Activated naive CD4-positive, alpha-beta T cell treated with anti-CD3 and anti-CD28 coated beads for 36 hours (primary cell): Measurements from ENCODE around the gene ATP6V1C2. TPM values are rescaled to one million over a fixed set of nuclear protein-coding genes. Genes with fewer than 3 reads are reported as not detected.

Source experiments
- CTCF ChIA-PET: fragments of 350-600 bp; sonication (Branson Sonifier 250); formaldehyde crosslinking; loops from one replicate; lab custom pipeline; 2021; ENCODE audit warnings: antibody characterized with exemption; lab: Charles Lee
- DNase-seq: peaks from one replicate; pipeline ENCODE4 v3.0.0-alpha.2; 2020
- H3K27ac Mint-ChIP-seq: one replicate; pipeline ENCODE4 v1.8.0; 2021; ENCODE audit warnings: mild to moderate bottlenecking, mixed read lengths
- H3K27me3 Mint-ChIP-seq: one replicate; pipeline ENCODE4 v1.8.0; 2021; ENCODE audit warnings: low read depth, mixed read lengths
- H3K36me3 Mint-ChIP-seq: one replicate; pipeline ENCODE4 v1.8.0; 2021; ENCODE audit warnings: low read depth, mixed read lengths
- H3K4me1 Mint-ChIP-seq: one replicate; pipeline ENCODE4 v1.8.0; 2021; ENCODE audit warnings: low read depth, mixed read lengths
- H3K4me3 Mint-ChIP-seq: one replicate; pipeline ENCODE4 v1.8.0; 2021; ENCODE audit warnings: mild to moderate bottlenecking, moderate library complexity, mixed read lengths
- H3K9me3 Mint-ChIP-seq: one replicate; pipeline ENCODE4 v1.8.0; 2021; ENCODE audit warnings: mixed read lengths
- intact Hi-C: fragments of 100-400 bp; cut with micrococcal nuclease; formaldehyde crosslinking; loops from one replicate; pipeline ENCODE4 v1.15.1; 2023
- total RNA-seq, 2 experiments: library from RNA; stranded (reverse); gene quantifications; one replicate each; pipeline ENCODE4 v1.2.3, GENCODE V29; 2021

The ATP6V1C2 gene
- total RNA-seq, 2 experiments from 2014 or later, result not detected

GRCh38 chr2:10706033-10706432 lies 15.4 kb upstream of the ATP6V1C2 start:
- H3K36me3 Mint-ChIP-seq, result no peaks in the 10 kb centered on the region
- intact Hi-C loops, result no loop called here
- H3K27me3 Mint-ChIP-seq, result peaks cover 12% of the 10 kb centered on the region
- CTCF ChIA-PET, result no interaction called here
- no peak overlapping the region for H3K4me3 Mint-ChIP-seq
- H3K4me1 Mint-ChIP-seq, result no peaks in the 10 kb centered on the region
- no peak overlapping the region for H3K27ac Mint-ChIP-seq
- DNase-seq, result no peak
- H3K9me3 Mint-ChIP-seq, result no peaks in the 10 kb centered on the region

- peaks cover 8% of the 10 kb centered on the region for H3K4me1 Mint-ChIP-seq
- no peaks in the 10 kb centered on the region for H3K9me3 Mint-ChIP-seq
- DNase-seq, result no peak
- intact Hi-C loops, result no loop called here
- no peak overlapping the region for H3K27ac Mint-ChIP-seq
- CTCF ChIA-PET, result interaction anchor here (0.9 kb wide), 1 partner anchor 32 kb away, joined by 3 read pairs; no protein-coding TSS in a partner anchor
- H3K27me3 Mint-ChIP-seq, result peaks cover 12% of the 10 kb centered on the region
- no peaks in the 10 kb centered on the region for H3K36me3 Mint-ChIP-seq
- H3K4me3 Mint-ChIP-seq, result no peak overlapping the region
Observed at GRCh38 chr2:10707831-10708230, 13.6 kb upstream of the ATP6V1C2 start.

- Mint-ChIP-seq H3K27ac (no peak overlapping the region), H3K27me3 (peaks cover 12% of the 10 kb centered on the region)
- CTCF ChIA-PET, result interaction anchor here (0.7 kb wide), 1 partner anchor 13 kb away, joined by 3 read pairs; no protein-coding TSS in a partner anchor
Observed at GRCh38 chr2:10709290-10709939, 12.0 kb upstream of the ATP6V1C2 start.

GRCh38 chr2:10712185-10712809 lies 9.1 kb upstream of the ATP6V1C2 start:
- H3K4me1 Mint-ChIP-seq, result peaks cover 8% of the 10 kb centered on the region
- intact Hi-C loops, result no loop called here
- peak; percentile 18 for DNase-seq
- CTCF ChIA-PET, result interaction anchor here (0.5 kb wide), 2 partner anchors 23 to 767 kb away, joined by 3 read pairs; no protein-coding TSS in a partner anchor
- no peak overlapping the region for H3K27ac Mint-ChIP-seq
- no peaks in the 10 kb centered on the region for H3K36me3 Mint-ChIP-seq
- H3K4me3 Mint-ChIP-seq, result no peak overlapping the region
- no peaks in the 10 kb centered on the region for H3K9me3 Mint-ChIP-seq
- peaks cover 10% of the 10 kb centered on the region for H3K27me3 Mint-ChIP-seq

More at GRCh38 chr2:10709290-10709939, 12.0 kb upstream of the ATP6V1C2 start:
- intact Hi-C loops, result no loop called here
- Mint-ChIP-seq H3K4me3 (no peak overlapping the region), H3K4me1 (peaks cover 8% of the 10 kb centered on the region), H3K9me3 (no peaks in the 10 kb centered on the region), H3K36me3 (no peaks in the 10 kb centered on the region)
- DNase-seq, result no peak

GRCh38 chr2:10716581-10716980 lies 4.8 kb upstream of the ATP6V1C2 start:
- no peak for DNase-seq
- CTCF ChIA-PET, result interaction anchor here (0.6 kb wide), 1 partner anchor 36 kb away, joined by 3 read pairs; no protein-coding TSS in a partner anchor
- Mint-ChIP-seq H3K27ac (no peak overlapping the region), H3K36me3 (no peaks in the 10 kb centered on the region), H3K4me1 (peaks cover 9% of the 10 kb centered on the region), H3K27me3 (peaks cover 15% of the 10 kb centered on the region), H3K9me3 (no peaks in the 10 kb centered on the region), H3K4me3 (no peak overlapping the region)
- intact Hi-C loops, result no loop called here

GRCh38 chr2:10717628-10718027 lies 3.8 kb upstream of the ATP6V1C2 start:
- intact Hi-C loops, result no loop called here
- CTCF ChIA-PET, result interaction anchor here (1.0 kb wide), 1 partner anchor 10 kb away, joined by 3 read pairs; no protein-coding TSS in a partner anchor
- Mint-ChIP-seq H3K27ac (no peak overlapping the region), H3K4me1 (peaks cover 10% of the 10 kb centered on the region), H3K27me3 (peaks cover 25% of the 10 kb centered on the region), H3K9me3 (no peaks in the 10 kb centered on the region), H3K36me3 (no peaks in the 10 kb centered on the region), H3K4me3 (no peak overlapping the region)
- DNase-seq, result no peak

- Mint-ChIP-seq H3K9me3 (no peaks in the 10 kb centered on the region), H3K27ac (no peak overlapping the region), H3K27me3 (peaks cover 38% of the 10 kb centered on the region), H3K36me3 (no peaks in the 10 kb centered on the region), H3K4me1 (peaks cover 12% of the 10 kb centered on the region), H3K4me3 (peak overlapping the region; percentile 29)
- DNase-seq, result no peak
- CTCF ChIA-PET, result no interaction called here
- intact Hi-C loops, result no loop called here
Observed at GRCh38 chr2:10720306-10720705, 1.1 kb upstream of the ATP6V1C2 start.

- intact Hi-C loops, result no loop called here
- peaks cover 39% of the 10 kb centered on the region for H3K27me3 Mint-ChIP-seq
- CTCF ChIA-PET, result no interaction called here
- no peak for DNase-seq
- peak overlapping the region; percentile 29 for H3K4me3 Mint-ChIP-seq
- H3K27ac Mint-ChIP-seq, result no peak overlapping the region
- no peaks in the 10 kb centered on the region for H3K9me3 Mint-ChIP-seq
- H3K36me3 Mint-ChIP-seq, result no peaks in the 10 kb centered on the region
- H3K4me1 Mint-ChIP-seq, result peaks cover 12% of the 10 kb centered on the region
Observed at GRCh38 chr2:10720947-10721395, 459 bp upstream of the ATP6V1C2 start.

DNA sequence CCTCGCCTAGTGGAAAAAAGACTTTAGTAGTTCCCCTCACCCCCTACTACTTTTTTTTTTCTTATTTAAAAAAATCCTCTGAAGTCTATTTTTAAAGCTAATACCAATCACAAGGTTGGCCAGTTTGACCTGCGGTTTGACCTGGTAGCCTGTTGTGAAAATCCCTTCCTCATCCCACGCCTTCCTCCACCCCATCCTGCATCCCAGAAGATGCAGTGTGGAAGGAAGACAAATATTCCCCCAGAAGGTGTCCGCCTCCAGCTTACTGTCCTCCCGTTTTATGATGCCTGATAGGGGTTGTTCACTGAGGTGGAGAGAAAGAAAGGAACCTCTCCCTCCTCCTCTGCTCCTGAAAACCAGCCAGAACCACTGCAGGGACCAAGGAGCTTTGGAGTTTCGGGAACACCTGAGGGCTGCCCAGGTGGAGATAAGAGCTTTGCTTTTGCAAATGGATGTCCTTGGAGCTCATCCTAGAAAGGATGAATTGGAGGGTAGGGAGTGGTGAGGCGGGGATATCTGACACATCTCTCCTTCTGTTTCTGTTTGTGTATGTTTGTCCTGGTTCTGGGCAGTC lies 909 bp downstream of the ATP6V1C2 start:
- intact Hi-C loops, result no loop called here
- no peak for DNase-seq
- no peak overlapping the region for H3K27ac Mint-ChIP-seq
- H3K4me1 Mint-ChIP-seq, result peaks cover 12% of the 10 kb centered on the region
- H3K27me3 Mint-ChIP-seq, result peaks cover 41% of the 10 kb centered on the region
- no peaks in the 10 kb centered on the region for H3K36me3 Mint-ChIP-seq
- no peaks in the 10 kb centered on the region for H3K9me3 Mint-ChIP-seq
- CTCF ChIA-PET, result interaction anchor here (0.9 kb wide), 1 partner anchor 13 kb away, joined by 3 read pairs; no protein-coding TSS in a partner anchor
- peak overlapping the region; percentile 19 for H3K4me3 Mint-ChIP-seq

- Mint-ChIP-seq H3K4me3 (no peak overlapping the region), H3K4me1 (peaks cover 3% of the 10 kb centered on the region), H3K27me3 (no peaks in the 10 kb centered on the region), H3K9me3 (no peaks in the 10 kb centered on the region), H3K36me3 (no peaks in the 10 kb centered on the region), H3K27ac (no peak overlapping the region)
- CTCF ChIA-PET, result no interaction called here
- DNase-seq, result no peak
- intact Hi-C loops, result no loop called here
Observed at GRCh38 chr2:10732924-10733565, 11.6 kb downstream of the ATP6V1C2 start.

DNA sequence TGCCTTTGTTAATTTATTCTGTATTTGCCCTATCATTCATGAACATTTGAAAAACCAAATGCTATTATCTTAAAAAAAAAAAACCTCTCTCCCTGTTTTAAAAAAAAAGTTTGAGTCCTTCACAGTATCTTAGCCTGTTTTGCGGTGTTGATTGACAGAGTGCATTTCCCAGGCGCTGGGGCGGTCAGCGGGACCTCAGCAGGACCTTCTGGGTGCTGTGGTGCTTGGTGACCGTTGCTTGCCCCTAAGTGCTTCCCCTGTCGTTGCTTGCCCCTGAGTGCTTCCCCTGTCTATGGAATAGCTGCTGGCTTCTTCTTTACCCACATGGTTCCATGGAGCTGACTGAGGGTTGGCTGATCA lies 12.1 kb downstream of the ATP6V1C2 start:
- H3K27ac Mint-ChIP-seq, result no peak overlapping the region
- no peaks in the 10 kb centered on the region for H3K36me3 Mint-ChIP-seq
- intact Hi-C loops, result no loop called here
- CTCF ChIA-PET, result no interaction called here
- peaks cover 3% of the 10 kb centered on the region for H3K4me1 Mint-ChIP-seq
- no peak overlapping the region for H3K4me3 Mint-ChIP-seq
- no peaks in the 10 kb centered on the region for H3K27me3 Mint-ChIP-seq
- no peaks in the 10 kb centered on the region for H3K9me3 Mint-ChIP-seq
- no peak for DNase-seq

DNA sequence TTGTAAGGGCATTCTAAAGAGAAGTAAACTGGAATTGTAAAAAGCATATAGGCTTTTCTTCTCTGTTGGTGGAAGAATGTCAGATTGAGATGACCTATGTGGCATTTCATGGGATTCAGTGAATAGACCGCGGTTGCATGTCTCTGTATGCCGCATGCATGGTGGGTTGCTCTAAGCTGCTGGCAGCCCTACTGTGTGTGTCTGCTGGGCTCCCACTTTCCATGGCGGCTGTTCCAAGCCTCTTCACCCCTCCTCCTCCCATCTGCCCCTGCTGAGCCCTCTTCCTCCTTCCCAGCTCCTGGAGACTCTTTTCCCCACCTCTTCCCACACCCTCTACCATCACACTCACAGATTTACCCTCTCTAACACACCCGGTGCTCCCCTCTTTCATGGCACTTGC lies 12.6 kb downstream of the ATP6V1C2 start:
- Mint-ChIP-seq H3K9me3 (no peaks in the 10 kb centered on the region), H3K4me3 (no peak overlapping the region), H3K27ac (no peak overlapping the region), H3K27me3 (no peaks in the 10 kb centered on the region), H3K4me1 (peaks cover 3% of the 10 kb centered on the region), H3K36me3 (no peaks in the 10 kb centered on the region)
- intact Hi-C loops, result no loop called here
- DNase-seq, result no peak
- CTCF ChIA-PET, result no interaction called here
